HEK293 (cell line): ENCODE results near the gene C5orf46.

Experiments used
- CTCF ChIA-PET: fragments of 350-600 bp; formaldehyde crosslinking; extraction: SDS; loops from one replicate; lab custom pipeline; 2021; ENCODE audit warnings: antibody characterized with exemption; lab: Yijun Ruan, JAX
- POLR2A ChIA-PET: fragments of 300-600 bp; formaldehyde crosslinking; extraction: SDS; loops from one replicate; lab custom pipeline; 2020; ENCODE audit warnings: antibody characterized with exemption, inconsistent platforms; lab: Yijun Ruan, JAX
- H3K27ac ChIP-seq: fragments of 200-500 bp; sonication (Bioruptor generic); 2 replicates; pipeline ENCODE4 v1.5.1; 2014; ENCODE audit warnings: low read depth, low read length, control low read depth, inconsistent platforms; ENCODE audit errors: extremely low read depth
- H3K36me3 ChIP-seq, 2 experiments: fragments of 200-500 bp in 1 of 2; sonication (Bioruptor generic) in 1 of 2; 1 replicate in 1 of 2; 2 replicates in 1 of 2; pipeline ENCODE4 v1.5.1; 2014 to 2017; ENCODE audit warnings: inconsistent platforms in 2 of 2, low read length in 2 of 2; ENCODE audit not compliant: control insufficient read depth in 2 of 2, insufficient read depth in 1 of 2
- H3K4me1 ChIP-seq: fragments of 200-500 bp; sonication (Bioruptor generic); 2 replicates; pipeline ENCODE4 v1.5.1; 2014; ENCODE audit warnings: mild to moderate bottlenecking, low read length, inconsistent platforms; ENCODE audit not compliant: control insufficient read depth, insufficient read depth
- H3K4me3 ChIP-seq: 2 replicates; pipeline ENCODE4 v1.5.1; 2011; ENCODE audit warnings: low read depth, mild to moderate bottlenecking, control low read depth, low read length, moderate library complexity
- H3K9me3 ChIP-seq: fragments of 200-500 bp; sonication (Bioruptor generic); 2 replicates; pipeline ENCODE4 v1.5.1; 2014; ENCODE audit warnings: low read depth, low read length, inconsistent platforms; ENCODE audit not compliant: control insufficient read depth, insufficient read depth
- MYNN ChIP-seq: fragments of 450-650 bp; formaldehyde crosslinking; IDR thresholded peaks from 2 replicates; pipeline ENCODE4 v1.5.1; 2016; ENCODE audit warnings: missing biosample characterization, missing genetic modification characterization, borderline replicate concordance
- SCRT1 ChIP-seq: fragments of 450-650 bp; formaldehyde crosslinking; IDR thresholded peaks from 2 replicates; pipeline ENCODE4 v1.5.1; 2016; ENCODE audit warnings: missing biosample characterization, missing genetic modification characterization, borderline replicate concordance
- ZBTB7A ChIP-seq: fragments of 450-650 bp; formaldehyde crosslinking; IDR thresholded peaks from 2 replicates; pipeline ENCODE4 v1.5.1; 2016; ENCODE audit warnings: low read depth, missing biosample characterization, missing genetic modification characterization
- ZNF121 ChIP-seq: fragments of 450-650 bp; formaldehyde crosslinking; IDR thresholded peaks from 2 replicates; pipeline ENCODE4 v1.5.1; 2016; ENCODE audit warnings: missing biosample characterization, missing genetic modification characterization
- ZNF133 ChIP-seq: fragments of 450-650 bp; formaldehyde crosslinking; IDR thresholded peaks from 2 replicates; pipeline ENCODE4 v1.5.1; 2016; ENCODE audit warnings: missing biosample characterization, missing genetic modification characterization
- ZNF175 ChIP-seq: fragments of 450-650 bp; formaldehyde crosslinking; IDR thresholded peaks from 2 replicates; pipeline ENCODE4 v1.5.1; 2016; ENCODE audit warnings: missing biosample characterization, missing genetic modification characterization
- ZNF433 ChIP-seq: fragments of 450-650 bp; formaldehyde crosslinking; IDR thresholded peaks from 2 replicates; pipeline ENCODE4 v1.5.1; 2016; ENCODE audit warnings: missing biosample characterization, missing genetic modification characterization, low read depth
- ZNF670 ChIP-seq: fragments of 450-650 bp; formaldehyde crosslinking; IDR thresholded peaks from 2 replicates; pipeline ENCODE4 v1.5.1; 2016; ENCODE audit warnings: missing biosample characterization, missing genetic modification characterization, low read depth
- ZNF768 ChIP-seq: fragments of 450-650 bp; formaldehyde crosslinking; IDR thresholded peaks from 2 replicates; pipeline ENCODE4 v1.5.1; 2018; ENCODE audit warnings: missing biosample characterization, mild to moderate bottlenecking, missing genetic modification characterization
- ZNF777 ChIP-seq: fragments of 450-650 bp; formaldehyde crosslinking; IDR thresholded peaks from 2 replicates; pipeline ENCODE4 v1.5.1; 2017; ENCODE audit warnings: missing biosample characterization, missing genetic modification characterization, borderline replicate concordance
- ZXDB ChIP-seq: fragments of 450-650 bp; formaldehyde crosslinking; IDR thresholded peaks from 2 replicates; pipeline ENCODE4 v1.5.1; 2016; ENCODE audit warnings: missing biosample characterization, missing genetic modification characterization
- TF ChIP-seq, protein P1 (sequence below): fragments of 450-650 bp; formaldehyde crosslinking; IDR thresholded peaks from 2 replicates; pipeline ENCODE4 v1.5.0; 2017; ENCODE audit warnings: missing biosample characterization, missing genetic modification characterization, borderline replicate concordance
- TF ChIP-seq, protein P2 (sequence below): fragments of 450-650 bp; IDR thresholded peaks from 2 replicates; pipeline ENCODE4 v1.5.1; 2018; ENCODE audit warnings: missing biosample characterization, mild to moderate bottlenecking, missing genetic modification characterization
- TF ChIP-seq, protein P3 (sequence below): fragments of 450-650 bp; formaldehyde crosslinking; IDR thresholded peaks from 2 replicates; pipeline ENCODE4 v1.5.1; 2016; ENCODE audit warnings: missing biosample characterization, missing genetic modification characterization, borderline replicate concordance
- TF ChIP-seq, protein P4 (sequence below): fragments of 450-650 bp; formaldehyde crosslinking; IDR thresholded peaks from 2 replicates; pipeline ENCODE4 v1.5.1; 2017; ENCODE audit warnings: missing biosample characterization, missing genetic modification characterization
- TF ChIP-seq, protein P5 (sequence below): fragments of 450-650 bp; formaldehyde crosslinking; IDR thresholded peaks from 2 replicates; pipeline ENCODE4 v1.5.1; 2016; ENCODE audit warnings: missing biosample characterization, missing genetic modification characterization
- TF ChIP-seq, protein P6 (sequence below): fragments of 450-650 bp; formaldehyde crosslinking; IDR thresholded peaks from 2 replicates; pipeline ENCODE4 v1.5.1; 2016; ENCODE audit warnings: missing biosample characterization, missing genetic modification characterization

Gene C5orf46

DNA sequence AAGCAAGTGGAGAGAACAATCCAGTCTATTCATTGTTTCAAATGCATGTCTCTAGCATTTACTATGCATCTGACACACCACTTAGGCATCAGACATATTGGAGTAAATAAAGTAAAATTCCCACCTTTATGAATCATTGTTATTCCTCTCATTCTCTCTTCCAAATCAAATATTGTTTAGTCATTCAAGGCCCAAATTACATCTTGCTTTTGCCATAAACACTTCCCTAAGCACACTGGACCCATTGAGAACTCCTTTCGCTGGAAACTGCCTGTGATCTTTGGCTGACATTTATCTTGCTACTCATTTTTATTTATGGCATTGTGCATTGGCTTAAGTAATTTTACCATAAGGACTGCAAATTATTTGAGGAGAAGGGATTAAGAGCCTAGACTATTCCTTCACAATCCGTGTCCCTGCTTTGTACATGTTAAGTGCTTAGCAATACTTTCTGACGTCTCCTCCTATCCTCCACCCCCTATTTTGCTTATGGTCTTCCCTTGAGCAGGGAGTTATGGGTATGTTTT is 7.4 kb downstream of the C5orf46 start (continued):
- TF ChIP-seq, protein P1, sequence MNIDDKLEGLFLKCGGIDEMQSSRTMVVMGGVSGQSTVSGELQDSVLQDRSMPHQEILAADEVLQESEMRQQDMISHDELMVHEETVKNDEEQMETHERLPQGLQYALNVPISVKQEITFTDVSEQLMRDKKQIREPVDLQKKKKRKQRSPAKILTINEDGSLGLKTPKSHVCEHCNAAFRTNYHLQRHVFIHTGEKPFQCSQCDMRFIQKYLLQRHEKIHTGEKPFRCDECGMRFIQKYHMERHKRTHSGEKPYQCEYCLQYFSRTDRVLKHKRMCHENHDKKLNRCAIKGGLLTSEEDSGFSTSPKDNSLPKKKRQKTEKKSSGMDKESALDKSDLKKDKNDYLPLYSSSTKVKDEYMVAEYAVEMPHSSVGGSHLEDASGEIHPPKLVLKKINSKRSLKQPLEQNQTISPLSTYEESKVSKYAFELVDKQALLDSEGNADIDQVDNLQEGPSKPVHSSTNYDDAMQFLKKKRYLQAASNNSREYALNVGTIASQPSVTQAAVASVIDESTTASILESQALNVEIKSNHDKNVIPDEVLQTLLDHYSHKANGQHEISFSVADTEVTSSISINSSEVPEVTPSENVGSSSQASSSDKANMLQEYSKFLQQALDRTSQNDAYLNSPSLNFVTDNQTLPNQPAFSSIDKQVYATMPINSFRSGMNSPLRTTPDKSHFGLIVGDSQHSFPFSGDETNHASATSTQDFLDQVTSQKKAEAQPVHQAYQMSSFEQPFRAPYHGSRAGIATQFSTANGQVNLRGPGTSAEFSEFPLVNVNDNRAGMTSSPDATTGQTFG (tag by site-specific recombination) = no peak
- TF ChIP-seq MYNN = no peak

DNA sequence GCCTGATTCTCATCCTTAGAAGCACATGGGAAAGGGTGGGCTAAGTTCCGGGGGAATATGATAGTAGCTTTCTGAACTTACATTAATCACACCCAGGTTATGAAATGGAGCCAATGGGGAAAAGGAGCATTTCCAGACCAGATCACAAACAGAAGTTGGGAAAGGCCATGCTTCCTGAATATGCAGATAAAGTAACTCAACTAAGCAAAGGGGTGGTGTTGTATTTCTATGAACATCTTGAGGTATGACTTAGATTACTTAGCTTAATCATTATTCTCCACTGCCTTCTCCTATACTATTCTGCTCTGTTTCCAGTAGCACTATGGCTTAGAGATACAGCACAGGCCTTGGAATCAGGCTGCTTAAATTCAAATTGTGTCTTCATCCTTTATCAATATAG is 10.5 kb downstream of the C5orf46 start:
- no peak overlapping the region for H3K4me3 ChIP-seq
- H3K9me3 ChIP-seq = no peaks in the 10 kb centered on the region
- no peak overlapping the region for H3K27ac ChIP-seq
- no peaks in the 10 kb centered on the region for H3K4me1 ChIP-seq
- POLR2A ChIA-PET = no interaction called here
- H3K36me3 ChIP-seq = no peaks in the 10 kb centered on the region
- TF ChIP-seq, protein P2, sequence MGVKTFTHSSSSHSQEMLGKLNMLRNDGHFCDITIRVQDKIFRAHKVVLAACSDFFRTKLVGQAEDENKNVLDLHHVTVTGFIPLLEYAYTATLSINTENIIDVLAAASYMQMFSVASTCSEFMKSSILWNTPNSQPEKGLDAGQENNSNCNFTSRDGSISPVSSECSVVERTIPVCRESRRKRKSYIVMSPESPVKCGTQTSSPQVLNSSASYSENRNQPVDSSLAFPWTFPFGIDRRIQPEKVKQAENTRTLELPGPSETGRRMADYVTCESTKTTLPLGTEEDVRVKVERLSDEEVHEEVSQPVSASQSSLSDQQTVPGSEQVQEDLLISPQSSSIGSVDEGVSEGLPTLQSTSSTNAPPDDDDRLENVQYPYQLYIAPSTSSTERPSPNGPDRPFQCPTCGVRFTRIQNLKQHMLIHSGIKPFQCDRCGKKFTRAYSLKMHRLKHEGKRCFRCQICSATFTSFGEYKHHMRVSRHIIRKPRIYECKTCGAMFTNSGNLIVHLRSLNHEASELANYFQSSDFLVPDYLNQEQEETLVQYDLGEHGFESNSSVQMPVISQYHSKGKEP (tag by site-specific recombination) = no peak
- TF ChIP-seq, protein P3, sequence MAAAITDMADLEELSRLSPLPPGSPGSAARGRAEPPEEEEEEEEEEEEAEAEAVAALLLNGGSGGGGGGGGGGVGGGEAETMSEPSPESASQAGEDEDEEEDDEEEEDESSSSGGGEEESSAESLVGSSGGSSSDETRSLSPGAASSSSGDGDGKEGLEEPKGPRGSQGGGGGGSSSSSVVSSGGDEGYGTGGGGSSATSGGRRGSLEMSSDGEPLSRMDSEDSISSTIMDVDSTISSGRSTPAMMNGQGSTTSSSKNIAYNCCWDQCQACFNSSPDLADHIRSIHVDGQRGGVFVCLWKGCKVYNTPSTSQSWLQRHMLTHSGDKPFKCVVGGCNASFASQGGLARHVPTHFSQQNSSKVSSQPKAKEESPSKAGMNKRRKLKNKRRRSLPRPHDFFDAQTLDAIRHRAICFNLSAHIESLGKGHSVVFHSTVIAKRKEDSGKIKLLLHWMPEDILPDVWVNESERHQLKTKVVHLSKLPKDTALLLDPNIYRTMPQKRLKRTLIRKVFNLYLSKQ (tag by site-specific recombination) = no peak
- no peak for TF ChIP-seq ZNF777 (tag by site-specific recombination)
- TF ChIP-seq ZNF670 (tag by site-specific recombination) = no peak
- TF ChIP-seq ZBTB7A (tag by site-specific recombination) = no peak
- TF ChIP-seq, protein P4, sequence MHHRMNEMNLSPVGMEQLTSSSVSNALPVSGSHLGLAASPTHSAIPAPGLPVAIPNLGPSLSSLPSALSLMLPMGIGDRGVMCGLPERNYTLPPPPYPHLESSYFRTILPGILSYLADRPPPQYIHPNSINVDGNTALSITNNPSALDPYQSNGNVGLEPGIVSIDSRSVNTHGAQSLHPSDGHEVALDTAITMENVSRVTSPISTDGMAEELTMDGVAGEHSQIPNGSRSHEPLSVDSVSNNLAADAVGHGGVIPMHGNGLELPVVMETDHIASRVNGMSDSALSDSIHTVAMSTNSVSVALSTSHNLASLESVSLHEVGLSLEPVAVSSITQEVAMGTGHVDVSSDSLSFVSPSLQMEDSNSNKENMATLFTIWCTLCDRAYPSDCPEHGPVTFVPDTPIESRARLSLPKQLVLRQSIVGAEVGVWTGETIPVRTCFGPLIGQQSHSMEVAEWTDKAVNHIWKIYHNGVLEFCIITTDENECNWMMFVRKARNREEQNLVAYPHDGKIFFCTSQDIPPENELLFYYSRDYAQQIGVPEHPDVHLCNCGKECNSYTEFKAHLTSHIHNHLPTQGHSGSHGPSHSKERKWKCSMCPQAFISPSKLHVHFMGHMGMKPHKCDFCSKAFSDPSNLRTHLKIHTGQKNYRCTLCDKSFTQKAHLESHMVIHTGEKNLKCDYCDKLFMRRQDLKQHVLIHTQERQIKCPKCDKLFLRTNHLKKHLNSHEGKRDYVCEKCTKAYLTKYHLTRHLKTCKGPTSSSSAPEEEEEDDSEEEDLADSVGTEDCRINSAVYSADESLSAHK = no peak
- no peak for TF ChIP-seq ZNF121 (tag by site-specific recombination)
- TF ChIP-seq, protein P5, sequence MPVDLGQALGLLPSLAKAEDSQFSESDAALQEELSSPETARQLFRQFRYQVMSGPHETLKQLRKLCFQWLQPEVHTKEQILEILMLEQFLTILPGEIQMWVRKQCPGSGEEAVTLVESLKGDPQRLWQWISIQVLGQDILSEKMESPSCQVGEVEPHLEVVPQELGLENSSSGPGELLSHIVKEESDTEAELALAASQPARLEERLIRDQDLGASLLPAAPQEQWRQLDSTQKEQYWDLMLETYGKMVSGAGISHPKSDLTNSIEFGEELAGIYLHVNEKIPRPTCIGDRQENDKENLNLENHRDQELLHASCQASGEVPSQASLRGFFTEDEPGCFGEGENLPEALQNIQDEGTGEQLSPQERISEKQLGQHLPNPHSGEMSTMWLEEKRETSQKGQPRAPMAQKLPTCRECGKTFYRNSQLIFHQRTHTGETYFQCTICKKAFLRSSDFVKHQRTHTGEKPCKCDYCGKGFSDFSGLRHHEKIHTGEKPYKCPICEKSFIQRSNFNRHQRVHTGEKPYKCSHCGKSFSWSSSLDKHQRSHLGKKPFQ (tag by site-specific recombination) = no peak
- TF ChIP-seq ZXDB (tag by site-specific recombination) = no peak
- TF ChIP-seq, protein P6, sequence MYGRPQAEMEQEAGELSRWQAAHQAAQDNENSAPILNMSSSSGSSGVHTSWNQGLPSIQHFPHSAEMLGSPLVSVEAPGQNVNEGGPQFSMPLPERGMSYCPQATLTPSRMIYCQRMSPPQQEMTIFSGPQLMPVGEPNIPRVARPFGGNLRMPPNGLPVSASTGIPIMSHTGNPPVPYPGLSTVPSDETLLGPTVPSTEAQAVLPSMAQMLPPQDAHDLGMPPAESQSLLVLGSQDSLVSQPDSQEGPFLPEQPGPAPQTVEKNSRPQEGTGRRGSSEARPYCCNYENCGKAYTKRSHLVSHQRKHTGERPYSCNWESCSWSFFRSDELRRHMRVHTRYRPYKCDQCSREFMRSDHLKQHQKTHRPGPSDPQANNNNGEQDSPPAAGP (tag by site-specific recombination) = no peak
- TF ChIP-seq ZNF433 = no peak
- TF ChIP-seq SCRT1 (tag by site-specific recombination) = no peak
- TF ChIP-seq ZNF768 (tag by site-specific recombination) = no peak
- TF ChIP-seq ZNF133 = no peak
- TF ChIP-seq ZNF175 (tag by site-specific recombination) = no peak
- CTCF ChIA-PET = interaction anchor here (0.9 to 1.0 kb wide), 2 partner anchors 8 to 9 kb away, joined by 3 to 5 read pairs; no protein-coding TSS in a partner anchor
